ENCODE results near the gene OSBPL2. TPM values are rescaled to one million over a fixed set of nuclear protein-coding genes. Genes with fewer than 3 reads are reported as not detected.

OSBPL2 gene
- total and polyA plus RNA-seq, 4 donors = 9.9 to 19.7 (median 12.3) TPM

DNA sequence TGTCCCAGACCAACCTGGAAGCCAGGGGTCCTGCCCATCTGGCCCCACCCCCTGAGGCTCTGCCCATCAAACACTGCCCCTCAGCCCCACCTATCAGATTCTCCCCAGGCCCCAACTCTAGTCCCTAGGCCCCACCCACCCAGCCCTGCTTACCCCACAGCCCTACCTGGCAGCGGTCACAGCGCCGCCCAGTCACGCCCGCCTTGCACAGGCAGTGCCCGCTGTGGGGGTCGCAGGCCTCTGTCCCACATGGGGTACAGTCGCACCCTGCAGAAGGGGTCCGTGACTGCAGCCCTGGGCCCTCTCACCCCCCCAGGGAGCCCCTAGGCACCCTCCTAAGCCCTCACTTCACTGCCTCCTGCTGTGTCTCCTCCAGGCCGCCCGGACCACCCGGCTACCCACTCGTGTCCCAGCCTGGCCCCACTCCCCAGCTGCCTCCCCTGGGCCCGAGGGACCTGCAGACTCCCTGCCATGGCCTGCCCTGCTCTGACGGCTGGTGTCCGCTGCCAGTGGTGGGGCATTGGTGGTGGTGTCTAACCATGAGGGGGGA is 84.2 kb downstream of the OSBPL2 start:
- no peak overlapping the region for H3K27ac ChIP-seq (ENCODE audit: low read depth in 1 of 2, low read length in 2 of 2)
- peaks cover 0 to 33% (median 10%) of the 10 kb centered on the region in 4 donors for H3K36me3 ChIP-seq (ENCODE audit: control insufficient read depth in 4 of 4, insufficient read depth in 3 of 4, low read depth in 1 of 4, low read length in 3 of 4)
- H3K9ac ChIP-seq (ENCODE audit: low read depth in 1 of 2, low read length in 2 of 2) = no peak overlapping the region
- TF ChIP-seq, protein P1, sequence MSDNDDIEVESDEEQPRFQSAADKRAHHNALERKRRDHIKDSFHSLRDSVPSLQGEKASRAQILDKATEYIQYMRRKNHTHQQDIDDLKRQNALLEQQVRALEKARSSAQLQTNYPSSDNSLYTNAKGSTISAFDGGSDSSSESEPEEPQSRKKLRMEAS (IDR thresholded peaks at IDR 0.05) = no peak
- TF ChIP-seq NR2F2 (IDR thresholded peaks at IDR 0.05) (no peak), FOXA2 (IDR thresholded peaks at IDR 0.05) (no peak), TAF1 (conservative IDR thresholded peaks at IDR 0.05) (no peak), YY1 (IDR thresholded peaks at IDR 0.05) (no peak)
- TF ChIP-seq, protein P2, sequence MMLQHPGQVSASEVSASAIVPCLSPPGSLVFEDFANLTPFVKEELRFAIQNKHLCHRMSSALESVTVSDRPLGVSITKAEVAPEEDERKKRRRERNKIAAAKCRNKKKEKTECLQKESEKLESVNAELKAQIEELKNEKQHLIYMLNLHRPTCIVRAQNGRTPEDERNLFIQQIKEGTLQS (IDR thresholded peaks at IDR 0.05) = no peak
- TF ChIP-seq, protein P3, sequence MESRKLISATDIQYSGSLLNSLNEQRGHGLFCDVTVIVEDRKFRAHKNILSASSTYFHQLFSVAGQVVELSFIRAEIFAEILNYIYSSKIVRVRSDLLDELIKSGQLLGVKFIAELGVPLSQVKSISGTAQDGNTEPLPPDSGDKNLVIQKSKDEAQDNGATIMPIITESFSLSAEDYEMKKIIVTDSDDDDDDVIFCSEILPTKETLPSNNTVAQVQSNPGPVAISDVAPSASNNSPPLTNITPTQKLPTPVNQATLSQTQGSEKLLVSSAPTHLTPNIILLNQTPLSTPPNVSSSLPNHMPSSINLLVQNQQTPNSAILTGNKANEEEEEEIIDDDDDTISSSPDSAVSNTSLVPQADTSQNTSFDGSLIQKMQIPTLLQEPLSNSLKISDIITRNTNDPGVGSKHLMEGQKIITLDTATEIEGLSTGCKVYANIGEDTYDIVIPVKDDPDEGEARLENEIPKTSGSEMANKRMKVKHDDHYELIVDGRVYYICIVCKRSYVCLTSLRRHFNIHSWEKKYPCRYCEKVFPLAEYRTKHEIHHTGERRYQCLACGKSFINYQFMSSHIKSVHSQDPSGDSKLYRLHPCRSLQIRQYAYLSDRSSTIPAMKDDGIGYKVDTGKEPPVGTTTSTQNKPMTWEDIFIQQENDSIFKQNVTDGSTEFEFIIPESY (IDR thresholded peaks at IDR 0.05) = no peak
- no peaks in the 10 kb centered on the region for H3K27me3 ChIP-seq (ENCODE audit: control insufficient read depth in 4 of 4, insufficient read depth in 4 of 4, low read length in 3 of 4)
- H3K4me3 ChIP-seq (ENCODE audit: low read depth in 1 of 3, low read length in 3 of 3) = no peak overlapping the region
- no peaks in the 10 kb centered on the region for H3K9me3 ChIP-seq (ENCODE audit: control insufficient read depth in 4 of 4, low read length in 3 of 4)
- no peak for DNase-seq (ENCODE audit: low spot score)
- H3K4me1 ChIP-seq (ENCODE audit: control insufficient read depth in 4 of 4, insufficient read depth in 4 of 4, low read length in 3 of 4) = peaks cover 0 to 17% (median 4%) of the 10 kb centered on the region in 4 donors
- WGBS = 94% methylated on average over 16 of the region's 16 CpGs

DNA sequence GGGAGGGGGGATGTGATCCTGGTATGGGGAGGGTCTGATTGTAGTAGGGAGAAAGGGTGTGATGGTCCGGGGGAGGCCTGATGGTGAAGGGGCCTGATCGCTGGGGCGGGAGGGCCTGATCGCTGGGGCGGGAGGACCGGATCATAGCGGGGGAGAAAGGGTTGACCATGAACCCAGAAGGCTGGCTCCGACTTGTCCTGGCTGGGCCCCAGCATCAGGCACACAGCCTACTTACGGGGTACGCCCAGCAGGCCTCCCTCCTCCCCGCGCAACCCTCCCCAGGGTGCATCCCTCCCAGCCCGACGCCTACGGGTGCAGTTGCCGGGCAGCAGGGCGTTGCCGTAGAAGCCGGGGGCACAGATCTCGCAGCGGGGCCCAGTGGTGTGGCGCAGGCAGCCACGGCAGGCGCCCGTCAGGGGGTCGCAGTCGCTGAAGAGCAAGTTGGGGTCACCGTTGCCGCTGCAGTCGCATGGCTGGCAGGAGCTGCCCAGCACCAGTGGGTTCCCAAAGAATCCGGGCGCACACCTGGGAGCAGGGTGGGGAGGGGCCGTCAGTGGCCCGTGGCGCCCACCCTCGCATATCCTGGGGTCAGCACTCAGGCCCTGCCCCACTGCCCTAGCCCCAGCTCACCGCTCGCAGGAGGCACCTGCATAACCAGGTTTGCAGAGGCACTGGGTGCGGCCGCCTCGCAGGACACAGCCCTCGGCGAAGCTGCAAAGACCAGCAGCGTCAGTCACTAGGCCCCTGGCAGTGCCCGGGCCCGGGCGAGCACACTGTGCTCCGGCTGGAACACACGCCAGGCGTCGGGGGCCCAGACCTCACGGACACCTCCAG is 85.0 kb downstream of the OSBPL2 start:
- Histone ChIP-seq H3K27ac (ENCODE audit: low read depth in 1 of 2, low read length in 2 of 2) (no peak overlapping the region), H3K4me3 (ENCODE audit: low read depth in 1 of 3, low read length in 3 of 3) (no peak overlapping the region), H3K36me3 (ENCODE audit: control insufficient read depth in 4 of 4, insufficient read depth in 3 of 4, low read depth in 1 of 4, low read length in 3 of 4) (peaks cover 0 to 40% (median 11%) of the 10 kb centered on the region in 4 donors), H3K27me3 (ENCODE audit: control insufficient read depth in 4 of 4, insufficient read depth in 4 of 4, low read length in 3 of 4) (no peaks in the 10 kb centered on the region), H3K4me1 (ENCODE audit: control insufficient read depth in 4 of 4, insufficient read depth in 4 of 4, low read length in 3 of 4) (peaks cover 0 to 17% (median 4%) of the 10 kb centered on the region in 4 donors), H3K9me3 (ENCODE audit: control insufficient read depth in 4 of 4, low read length in 3 of 4) (no peaks in the 10 kb centered on the region), H3K9ac (ENCODE audit: low read depth in 1 of 2, low read length in 2 of 2) (no peak overlapping the region)
- 92% methylated on average over 52 of the region's 52 CpGs for whole genome bisulfite sequencing
- no peak for TF ChIP-seq EGR1 (IDR thresholded peaks at IDR 0.05; ENCODE audit: low read depth in 2 of 2)
- TF ChIP-seq, protein P4, sequence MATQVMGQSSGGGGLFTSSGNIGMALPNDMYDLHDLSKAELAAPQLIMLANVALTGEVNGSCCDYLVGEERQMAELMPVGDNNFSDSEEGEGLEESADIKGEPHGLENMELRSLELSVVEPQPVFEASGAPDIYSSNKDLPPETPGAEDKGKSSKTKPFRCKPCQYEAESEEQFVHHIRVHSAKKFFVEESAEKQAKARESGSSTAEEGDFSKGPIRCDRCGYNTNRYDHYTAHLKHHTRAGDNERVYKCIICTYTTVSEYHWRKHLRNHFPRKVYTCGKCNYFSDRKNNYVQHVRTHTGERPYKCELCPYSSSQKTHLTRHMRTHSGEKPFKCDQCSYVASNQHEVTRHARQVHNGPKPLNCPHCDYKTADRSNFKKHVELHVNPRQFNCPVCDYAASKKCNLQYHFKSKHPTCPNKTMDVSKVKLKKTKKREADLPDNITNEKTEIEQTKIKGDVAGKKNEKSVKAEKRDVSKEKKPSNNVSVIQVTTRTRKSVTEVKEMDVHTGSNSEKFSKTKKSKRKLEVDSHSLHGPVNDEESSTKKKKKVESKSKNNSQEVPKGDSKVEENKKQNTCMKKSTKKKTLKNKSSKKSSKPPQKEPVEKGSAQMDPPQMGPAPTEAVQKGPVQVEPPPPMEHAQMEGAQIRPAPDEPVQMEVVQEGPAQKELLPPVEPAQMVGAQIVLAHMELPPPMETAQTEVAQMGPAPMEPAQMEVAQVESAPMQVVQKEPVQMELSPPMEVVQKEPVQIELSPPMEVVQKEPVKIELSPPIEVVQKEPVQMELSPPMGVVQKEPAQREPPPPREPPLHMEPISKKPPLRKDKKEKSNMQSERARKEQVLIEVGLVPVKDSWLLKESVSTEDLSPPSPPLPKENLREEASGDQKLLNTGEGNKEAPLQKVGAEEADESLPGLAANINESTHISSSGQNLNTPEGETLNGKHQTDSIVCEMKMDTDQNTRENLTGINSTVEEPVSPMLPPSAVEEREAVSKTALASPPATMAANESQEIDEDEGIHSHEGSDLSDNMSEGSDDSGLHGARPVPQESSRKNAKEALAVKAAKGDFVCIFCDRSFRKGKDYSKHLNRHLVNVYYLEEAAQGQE (IDR thresholded peaks at IDR 0.05) = no peak
- no peak for TF ChIP-seq GABPA (IDR thresholded peaks at IDR 0.05 in 1 of 2, conservative IDR thresholded peaks at IDR 0.05 in 1 of 2)
- no peak for TF ChIP-seq SP1 (IDR thresholded peaks at IDR 0.05)
- no peak for DNase-seq (ENCODE audit: low spot score)

Measured in liver (tissue), 9 donors.